ENCODE data around the gene HLA-DMA. TPM values are rescaled to one million over a fixed set of nuclear protein-coding genes. Genes with fewer than 3 reads are reported as not detected.
A peak's percentile ranks its signal among the peaks of the same experiment; 100 is the strongest.

Gene HLA-DMA
- total and polyA plus RNA-seq, 9 of the 15 experiments (the other 6 are each of a cell fraction or from before 2014, with no cell fraction given) = 0.13 to 0.83 (median 0.51) TPM

- TF ChIP-seq ZBTB40 (IDR thresholded peaks at IDR 0.05) (peak; percentile 82), ZBTB40 (CRISPR knock-in tag; IDR thresholded peaks at IDR 0.05) (no peak), TAF1 (IDR thresholded peaks at IDR 0.05; ENCODE audit: control insufficient read depth, extremely low read depth, insufficient read depth, low read length, severe bottlenecking) (no peak), LCOR (CRISPR knock-in tag; IDR thresholded peaks at IDR 0.05) (no peak), NFIX (CRISPR knock-in tag; IDR thresholded peaks at IDR 0.05; ENCODE audit: low read depth) (no peak), ZNF395 (CRISPR knock-in tag; IDR thresholded peaks at IDR 0.05) (no peak), NFRKB (IDR thresholded peaks at IDR 0.05; ENCODE audit: low read depth) (peak; percentile 72; the same call in 1 of the 2 replicates), ATF7 (IDR thresholded peaks at IDR 0.05) (0 out of 2 replicates have a peak, but pooled peaks have one; percentile 20)
Observed at GRCh38 chr6:32936239-32937152, 16.4 kb downstream of the HLA-DMA start (continued).

All from K562 (cell line).